A673 (cell line): ENCODE data around the gene KLKB1. TPM values are rescaled to one million over a fixed set of nuclear protein-coding genes. Genes with fewer than 3 reads are reported as not detected.
"Not testable (repeated sequence)": the region's sequence is repeated elsewhere in the genome, so short reads cannot be mapped to it uniquely, and the experiment has no call there.

ENCODE experiments used
- BruUV-seq: library from RNA; stranded (reverse); fragments of 400-500 nt; replicated peaks from 2 replicates; lab custom pipeline; 2021; lab: Mats Ljungman, UMichigan
- CTCF ChIA-PET: fragments of 300-600 bp; sonication (Branson Sonifier 250); formaldehyde crosslinking; loops from one replicate; lab custom pipeline; 2022; ENCODE audit warnings: antibody characterized with exemption; lab: Charles Lee
- POLR2A ChIA-PET: fragments of 300-600 bp; sonication (Branson Sonifier 250); formaldehyde crosslinking; loops from one replicate; lab custom pipeline; 2022; ENCODE audit warnings: antibody characterized with exemption; ENCODE audit not compliant: low non-redundant PET; lab: Charles Lee
- DNase-seq: peaks from one replicate; pipeline ENCODE4 v3.0.0-alpha.2; 2015; ENCODE audit warnings: low spot score
- H3K27ac ChIP-seq: fragments of 200-600 bp; sonication (generic); 2 replicates; pipeline ENCODE4 v1.5.1; 2016; ENCODE audit warnings: mixed run types, low read depth, mild to moderate bottlenecking, mixed read lengths, antibody characterized with exemption, low read length; ENCODE audit not compliant: poor library complexity, severe bottlenecking
- H3K27me3 ChIP-seq: fragments of 200-600 bp; sonication (generic); replicated peaks from 2 replicates; pipeline ENCODE4 v1.6.1; 2017; ENCODE audit warnings: mixed run types, low read depth, mild to moderate bottlenecking, mixed read lengths, antibody characterized with exemption, low read length; ENCODE audit not compliant: insufficient read depth, poor library complexity
- H3K36me3 ChIP-seq: fragments of 200-600 bp; sonication (generic); 2 replicates; pipeline ENCODE4 v1.6.1; 2016; ENCODE audit warnings: mixed run types, mild to moderate bottlenecking, mixed read lengths, antibody characterized with exemption, low read length; ENCODE audit not compliant: insufficient read depth, poor library complexity, severe bottlenecking
- H3K4me1 ChIP-seq: fragments of 200-600 bp; sonication (generic); 2 replicates; pipeline ENCODE4 v1.6.1; 2017; ENCODE audit warnings: mixed run types, mild to moderate bottlenecking, mixed read lengths, antibody characterized with exemption, low read length; ENCODE audit not compliant: insufficient read depth, poor library complexity, severe bottlenecking
- H3K4me3 ChIP-seq: fragments of 200-600 bp; sonication (generic); 2 replicates; pipeline ENCODE4 v1.5.1; 2016; ENCODE audit warnings: low read depth, mixed run types, mild to moderate bottlenecking, mixed read lengths, low read length; ENCODE audit not compliant: poor library complexity, severe bottlenecking
- H3K9me3 ChIP-seq: fragments of 200-600 bp; sonication (generic); 2 replicates; pipeline ENCODE4 v1.6.1; 2016; ENCODE audit warnings: mixed run types, low read depth, mild to moderate bottlenecking, mixed read lengths, antibody characterized with exemption, low read length; ENCODE audit not compliant: poor library complexity, severe bottlenecking
- CTCF ChIP-seq: fragments of 300-800, 200-600 bp; sonication (generic); conservative IDR thresholded peaks from 2 replicates; pipeline ENCODE4 v1.5.1; 2017; ENCODE audit warnings: low read depth, mild to moderate bottlenecking, antibody characterized with exemption, low read length, moderate library complexity, mixed read lengths
- EZH2 ChIP-seq: fragments of 200-600 bp; sonication (generic); IDR thresholded peaks from 2 replicates; pipeline ENCODE4 v1.6.1; 2017; ENCODE audit warnings: borderline replicate concordance, low read depth, mild to moderate bottlenecking, mixed read lengths, antibody characterized with exemption, low read length; ENCODE audit not compliant: poor library complexity, severe bottlenecking
- intact Hi-C: fragments of 100-400 bp; cut with micrococcal nuclease; formaldehyde crosslinking; loops from one replicate; pipeline ENCODE4 v1.10.0; 2022; ENCODE audit not compliant: unreplicated experiment
- total RNA-seq: library from RNA; stranded (reverse); gene quantifications from 2 replicates; pipeline ENCODE4 v1.2.3, GENCODE V29; 2021

KLKB1 gene
- total RNA-seq, 1 experiment from 2014 or later = not detected

GRCh38 chr4:186264660-186265059 is 37.4 kb downstream of the KLKB1 start:
- H3K27ac ChIP-seq = no peak overlapping the region
- ChIA-PET POLR2A (interaction anchor here (0.7 kb wide), 1 partner anchor 74 kb away, joined by 21 read pairs; no protein-coding TSS in a partner anchor), CTCF (no interaction called here)
- DNase-seq = no peak
- peaks cover 19% of the 10 kb centered on the region for H3K4me1 ChIP-seq
- no TSS peak for BruUV-seq
- no peak overlapping the region for H3K4me3 ChIP-seq
- intact Hi-C loops = no loop called here
- H3K36me3 ChIP-seq = no peaks in the 10 kb centered on the region
- H3K27me3 ChIP-seq = no peaks in the 10 kb centered on the region
- no peaks in the 10 kb centered on the region for H3K9me3 ChIP-seq
- TF ChIP-seq EZH2 = no peak

GRCh38 chr4:186265250-186265649 is 37.9 kb downstream of the KLKB1 start:
- POLR2A ChIA-PET = interaction anchor here (0.7 kb wide), 1 partner anchor 73 kb away, joined by 21 read pairs; no protein-coding TSS in a partner anchor
- H3K27ac ChIP-seq, CTCF ChIA-PET: not testable (repeated sequence)

GRCh38 chr4:186265683-186266652 is 38.7 kb downstream of the KLKB1 start, which contains the start of gene F11:
Gene F11 (plus strand): TSS chr4:186266189. CDS start chr4:186267137, 948 bp downstream.
- Histone ChIP-seq H3K4me3 (peak within 1 kb of the TSS; percentile 37), H3K4me1 (peaks cover 19% of the 10 kb centered on the region), H3K9me3 (no peaks in the 10 kb centered on the region), H3K36me3 (no peaks in the 10 kb centered on the region), H3K27me3 (no peaks in the 10 kb centered on the region), H3K27ac (peak within 1 kb of the TSS; percentile 79)
- peak; percentile 50 for DNase-seq
- intact Hi-C loops = no loop called here
- ChIA-PET POLR2A (interaction anchor here (0.6 to 0.7 kb wide), 2 partner anchors 73 to 262 kb away, joined by 3 to 21 read pairs; no protein-coding TSS in a partner anchor), CTCF (no interaction called here)
- TF ChIP-seq CTCF = no peak
- TF ChIP-seq EZH2 = no peak
- no TSS peak for BruUV-seq

More at GRCh38 chr4:186265250-186265649, 37.9 kb downstream of the KLKB1 start:
- BruUV-seq, H3K36me3 ChIP-seq, intact Hi-C loops, H3K4me3 ChIP-seq, DNase-seq, H3K9me3 ChIP-seq, H3K27me3 ChIP-seq: not testable (repeated sequence)
- H3K4me1 ChIP-seq = peaks cover 19% of the 10 kb centered on the region
